ENCODE measurements around the gene KCNQ4. TPM values are rescaled to one million over a fixed set of nuclear protein-coding genes. Genes with fewer than 3 reads are reported as not detected.

The KCNQ4 gene
- total and polyA plus RNA-seq, 2 donors (not counting 1 experiment from before 2014, with no cell fraction given): 0.16 to 0.20 TPM

- ChIA-PET CTCF (no interaction called here), POLR2A (no interaction called here)
- intact Hi-C loops (cut with micrococcal nuclease): no loop called here
- no peak for TF ChIP-seq CTCF (IDR thresholded peaks at IDR 0.05)
- no peak for TF ChIP-seq EZH2 (IDR thresholded peaks at IDR 0.05; ENCODE audit: borderline replicate concordance, insufficient read depth, low read depth, low read length, poor library complexity, severe bottlenecking)
- no peak for ATAC-seq (ENCODE audit: low read depth)
- 95% methylated on average over 19 of the region's 20 CpGs for WGBS (ENCODE audit: insufficient coverage)
- DNase-seq: no peak
- Mint-ChIP-seq H3K9me3 (ENCODE audit: insufficient read depth) (no peaks in the 10 kb centered on the region), H3K4me3 (no peak overlapping the region), H3K27ac (no peak overlapping the region), H3K27me3 (no peaks in the 10 kb centered on the region), H3K4me1 (peaks cover 36% of the 10 kb centered on the region)
- H3K9ac ChIP-seq (ENCODE audit: low read length): no peak overlapping the region
- no peak overlapping the region for H2AFZ ChIP-seq (ENCODE audit: insufficient read depth, low read depth, low read length, poor library complexity, severe bottlenecking)
- H3K27ac ChIP-seq (ENCODE audit: low read length in 2 of 2): no peak overlapping the region
- no peak overlapping the region for H3K4me2 ChIP-seq (replicated peaks; ENCODE audit: low read depth, low read length, poor library complexity, severe bottlenecking)
- H3K4me3 ChIP-seq (ENCODE audit: control extremely low read depth in 1 of 5, extremely low read depth in 1 of 5, insufficient read depth in 1 of 5, low read depth in 2 of 5, low read length in 4 of 5): no peak overlapping the region
- no peaks in the 10 kb centered on the region for H3K79me2 ChIP-seq (ENCODE audit: control insufficient read depth, insufficient read depth, low read length)
- peaks cover 0 to 11% (median 0%) of the 10 kb centered on the region in 3 donors for H3K9me3 ChIP-seq (ENCODE audit: control extremely low read depth in 1 of 3, control insufficient read depth in 2 of 3, insufficient read depth in 1 of 3, low read length in 2 of 3)
- no peaks in the 10 kb centered on the region for H4K20me1 ChIP-seq (ENCODE audit: control insufficient read depth, insufficient read depth, low read length, poor library complexity, severe bottlenecking)
- H3K27me3 ChIP-seq (replicated peaks in 1 of 4; ENCODE audit: control extremely low read depth in 1 of 4, control insufficient read depth in 3 of 4, insufficient read depth in 4 of 4, low read length in 3 of 4): no peaks in the 10 kb centered on the region
- H3K4me1 ChIP-seq (ENCODE audit: control insufficient read depth in 2 of 2, insufficient read depth in 2 of 2, low read length in 2 of 2): peaks cover 15 to 40% of the 10 kb centered on the region in 2 donors
- H3K36me3 ChIP-seq (replicated peaks in 1 of 2; ENCODE audit: control extremely low read depth in 1 of 2, control insufficient read depth in 1 of 2, extremely low read depth in 1 of 2, insufficient read depth in 2 of 2, low read length in 1 of 2): no peaks in the 10 kb centered on the region
Observed at GRCh38 chr1:40806731-40807695, 23.4 kb downstream of the KCNQ4 start.

- Histone ChIP-seq H3K9me3 (ENCODE audit: control extremely low read depth in 1 of 3, control insufficient read depth in 2 of 3, insufficient read depth in 1 of 3, low read length in 2 of 3) (peaks cover 0 to 11% (median 0%) of the 10 kb centered on the region in 3 donors), H2AFZ (ENCODE audit: insufficient read depth, low read depth, low read length, poor library complexity, severe bottlenecking) (no peak overlapping the region), H3K4me2 (replicated peaks; ENCODE audit: low read depth, low read length, poor library complexity, severe bottlenecking) (no peak overlapping the region), H3K4me3 (ENCODE audit: control extremely low read depth in 1 of 5, extremely low read depth in 1 of 5, insufficient read depth in 1 of 5, low read depth in 2 of 5, low read length in 4 of 5) (no peak overlapping the region), H3K9ac (ENCODE audit: low read length) (no peak overlapping the region), H3K27ac (ENCODE audit: low read length in 2 of 2) (no peak overlapping the region), H4K20me1 (ENCODE audit: control insufficient read depth, insufficient read depth, low read length, poor library complexity, severe bottlenecking) (no peaks in the 10 kb centered on the region), H3K79me2 (ENCODE audit: control insufficient read depth, insufficient read depth, low read length) (no peaks in the 10 kb centered on the region), H3K27me3 (replicated peaks in 1 of 4; ENCODE audit: control extremely low read depth in 1 of 4, control insufficient read depth in 3 of 4, insufficient read depth in 4 of 4, low read length in 3 of 4) (no peaks in the 10 kb centered on the region), H3K36me3 (replicated peaks in 1 of 2; ENCODE audit: control extremely low read depth in 1 of 2, control insufficient read depth in 1 of 2, extremely low read depth in 1 of 2, insufficient read depth in 2 of 2, low read length in 1 of 2) (no peaks in the 10 kb centered on the region), H3K4me1 (ENCODE audit: control insufficient read depth in 2 of 2, insufficient read depth in 2 of 2, low read length in 2 of 2) (peaks cover 15 to 33% of the 10 kb centered on the region in 2 donors)
- ATAC-seq (ENCODE audit: low read depth) (no peak), DNase-seq (no peak)
- H3K4me1 Mint-ChIP-seq: peaks cover 31% of the 10 kb centered on the region
- no CpG with 5 or more reads among the region's 3 CpGs for WGBS (ENCODE audit: insufficient coverage)
- H3K27ac Mint-ChIP-seq: peak overlapping the region; percentile 29
- H3K27me3 Mint-ChIP-seq: no peaks in the 10 kb centered on the region
- H3K4me3 Mint-ChIP-seq: no peak overlapping the region
- no peaks in the 10 kb centered on the region for H3K9me3 Mint-ChIP-seq (ENCODE audit: insufficient read depth)
- ChIA-PET CTCF (interaction anchor here (2.3 kb wide), 1 partner anchor 34 kb away, joined by 9 read pairs; no protein-coding TSS in a partner anchor), POLR2A (no interaction called here)
- intact Hi-C loops (cut with micrococcal nuclease): no loop called here
- TF ChIP-seq EZH2 (IDR thresholded peaks at IDR 0.05; ENCODE audit: borderline replicate concordance, insufficient read depth, low read depth, low read length, poor library complexity, severe bottlenecking) (no peak), CTCF (IDR thresholded peaks at IDR 0.05) (no peak)
Observed at GRCh38 chr1:40808002-40808401, 24.4 kb downstream of the KCNQ4 start.

Data from B cell (primary cell).